Activated naive CD8-positive, alpha-beta T cell treated with anti-CD3 and anti-CD28 coated beads for 36 hours (primary cell): ENCODE data around the gene LRRC2. TPM values are rescaled to one million over a fixed set of nuclear protein-coding genes. Genes with fewer than 3 reads are reported as not detected.
A peak's percentile ranks its signal among the peaks of the same experiment; 100 is the strongest.

Experiments
- DNase-seq: peaks from one replicate; pipeline ENCODE4 v3.0.0; 2021
- H3K27ac Mint-ChIP-seq: one replicate; pipeline ENCODE4 v1.8.0; 2022; ENCODE audit warnings: mild to moderate bottlenecking, moderate library complexity, mixed read lengths
- H3K27me3 Mint-ChIP-seq: one replicate; pipeline ENCODE4 v1.8.0; 2022; ENCODE audit warnings: mild to moderate bottlenecking, mixed read lengths
- H3K36me3 Mint-ChIP-seq: one replicate; pipeline ENCODE4 v1.8.0; 2021; ENCODE audit warnings: mild to moderate bottlenecking, mixed read lengths
- H3K4me1 Mint-ChIP-seq: one replicate; pipeline ENCODE4 v1.8.0; 2021; ENCODE audit warnings: mixed read lengths
- H3K4me3 Mint-ChIP-seq: one replicate; pipeline ENCODE4 v1.8.0; 2022; ENCODE audit warnings: mild to moderate bottlenecking, moderate library complexity, mixed read lengths
- H3K9me3 Mint-ChIP-seq: one replicate; pipeline ENCODE4 v1.8.0; 2022; ENCODE audit warnings: mixed read lengths
- total RNA-seq, 2 experiments: library from RNA; stranded (reverse); gene quantifications; one replicate each; pipeline ENCODE4 v1.2.3, GENCODE V29; 2021

The LRRC2 gene
- total RNA-seq, 2 experiments from 2014 or later, result not detected

DNA sequence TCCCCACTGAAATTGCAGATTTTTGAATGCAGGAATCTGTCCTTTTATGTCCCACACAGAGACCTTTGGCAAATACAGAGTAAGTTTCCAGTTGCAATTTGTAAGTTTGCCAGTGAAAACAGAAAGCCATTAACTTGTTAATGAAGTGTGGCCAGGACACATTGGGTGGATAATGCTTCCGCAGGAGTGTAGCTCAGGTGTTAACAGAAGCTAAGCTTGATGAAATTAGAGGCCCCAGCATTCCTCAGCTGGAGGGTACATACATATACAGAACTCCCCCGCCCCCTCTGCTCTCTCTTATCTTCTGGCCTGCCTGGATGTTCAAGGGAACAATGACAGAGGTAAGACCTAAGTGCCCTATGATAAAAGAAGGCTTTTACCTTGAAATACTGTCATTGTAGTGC is 8.1 kb upstream of the LRRC2 start:
- Mint-ChIP-seq H3K27ac (no peak overlapping the region), H3K36me3 (no peaks in the 10 kb centered on the region), H3K4me3 (no peak overlapping the region), H3K4me1 (peaks cover 5% of the 10 kb centered on the region), H3K9me3 (no peaks in the 10 kb centered on the region), H3K27me3 (peaks cover 13% of the 10 kb centered on the region)
- no peak for DNase-seq

DNA sequence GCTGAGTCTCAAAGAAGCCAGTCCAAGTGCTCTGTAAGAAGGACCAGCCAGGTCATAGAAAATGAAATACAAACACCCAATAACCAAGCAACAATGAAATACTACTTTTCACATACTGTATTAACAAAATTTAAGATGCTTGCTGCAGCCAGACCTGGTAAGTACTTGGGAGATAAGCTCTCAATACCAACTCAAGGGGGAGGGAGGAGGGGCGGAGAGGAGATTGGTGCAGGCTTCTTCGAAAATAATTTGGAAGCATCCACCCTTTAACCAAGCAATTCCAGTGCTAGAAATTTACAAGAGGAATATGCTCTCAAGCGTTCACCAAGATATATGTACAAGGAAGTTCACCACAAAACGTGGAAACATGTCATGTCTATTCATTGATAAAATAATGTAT is 7.6 kb upstream of the LRRC2 start:
- no peaks in the 10 kb centered on the region for H3K9me3 Mint-ChIP-seq

DNA sequence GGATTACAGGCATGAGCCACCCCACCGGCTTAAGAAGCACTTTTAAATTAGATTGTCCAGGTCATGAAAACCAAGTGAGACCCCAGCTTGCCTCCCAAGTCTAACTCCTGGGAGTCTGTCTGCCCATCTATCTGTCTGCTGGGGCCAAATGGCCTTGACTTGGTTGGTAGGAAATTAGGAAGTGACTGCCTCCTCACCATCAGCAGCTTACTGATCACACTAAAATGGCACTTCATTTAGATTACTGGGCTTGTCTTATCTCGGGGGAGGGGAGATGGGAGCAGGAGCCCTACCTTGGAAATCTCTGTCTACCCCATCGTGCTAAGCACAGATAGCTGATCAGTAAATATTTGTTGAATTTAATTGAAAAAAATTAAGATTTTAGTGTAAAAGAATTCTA is 5.6 kb upstream of the LRRC2 start:
- no peaks in the 10 kb centered on the region for H3K9me3 Mint-ChIP-seq
- no peaks in the 10 kb centered on the region for H3K4me1 Mint-ChIP-seq
- DNase-seq, result no peak
- H3K36me3 Mint-ChIP-seq, result no peaks in the 10 kb centered on the region
- no peak overlapping the region for H3K27ac Mint-ChIP-seq
- no peak overlapping the region for H3K4me3 Mint-ChIP-seq
- H3K27me3 Mint-ChIP-seq, result peaks cover 19% of the 10 kb centered on the region

More for the DNA sequence above, 7.6 kb upstream of the LRRC2 start:
- Mint-ChIP-seq H3K36me3 (no peaks in the 10 kb centered on the region), H3K4me1 (no peaks in the 10 kb centered on the region), H3K27me3 (peaks cover 13% of the 10 kb centered on the region), H3K4me3 (no peak overlapping the region), H3K27ac (no peak overlapping the region)
- DNase-seq, result no peak

DNA sequence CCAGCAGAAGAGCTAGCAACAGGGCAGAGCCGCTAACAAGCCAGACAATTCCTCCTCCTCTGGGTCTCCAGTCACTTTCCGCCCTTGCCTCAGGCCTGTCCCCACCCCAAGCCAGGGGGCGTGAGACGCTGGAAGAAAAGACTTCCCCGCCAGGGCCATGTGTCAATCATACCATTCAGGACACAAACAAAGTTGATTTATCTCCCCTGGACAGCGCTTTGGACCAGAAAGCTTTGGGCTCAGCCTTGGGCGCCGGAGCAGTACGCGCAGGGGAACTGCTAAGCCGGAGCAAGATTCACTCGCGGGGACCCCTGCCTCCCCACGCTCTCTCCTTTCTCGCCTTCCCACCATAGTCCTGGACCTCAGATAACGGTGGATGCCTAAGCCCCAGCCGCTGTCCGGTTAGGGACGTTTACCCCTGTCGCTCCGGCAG is 479 bp downstream of the LRRC2 start:
- H3K4me1 Mint-ChIP-seq, result peaks cover 10% of the 10 kb centered on the region
- no peak overlapping the region for H3K27ac Mint-ChIP-seq
- peaks cover 39% of the 10 kb centered on the region for H3K27me3 Mint-ChIP-seq
- H3K36me3 Mint-ChIP-seq, result no peaks in the 10 kb centered on the region
- H3K9me3 Mint-ChIP-seq, result no peaks in the 10 kb centered on the region
- peak overlapping the region; percentile 49 for H3K4me3 Mint-ChIP-seq
- DNase-seq, result no peak

DNA sequence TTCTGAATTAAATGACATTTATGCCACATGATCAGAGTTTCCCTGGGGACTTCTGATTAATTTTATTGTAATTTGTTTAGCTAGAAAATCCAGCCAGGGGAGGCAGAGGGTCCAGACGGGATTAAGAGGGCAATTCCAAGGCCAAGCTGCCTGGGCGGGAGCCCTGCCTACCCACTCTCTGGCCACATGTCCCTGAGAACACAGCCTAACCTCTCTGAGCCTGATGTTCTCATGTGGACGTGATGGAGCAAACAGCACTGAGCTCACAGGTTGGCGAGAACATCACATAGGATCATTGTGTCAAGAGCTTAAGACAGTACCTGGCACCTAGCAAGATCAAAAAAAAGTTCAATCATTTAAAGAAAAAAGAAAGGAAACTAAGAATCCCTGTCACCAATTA is 1.0 kb downstream of the LRRC2 start:
- Mint-ChIP-seq H3K4me1 (peaks cover 10% of the 10 kb centered on the region), H3K27ac (no peak overlapping the region), H3K4me3 (peak overlapping the region; percentile 49), H3K27me3 (peaks cover 39% of the 10 kb centered on the region), H3K9me3 (no peaks in the 10 kb centered on the region), H3K36me3 (no peaks in the 10 kb centered on the region)
- DNase-seq, result no peak

DNA sequence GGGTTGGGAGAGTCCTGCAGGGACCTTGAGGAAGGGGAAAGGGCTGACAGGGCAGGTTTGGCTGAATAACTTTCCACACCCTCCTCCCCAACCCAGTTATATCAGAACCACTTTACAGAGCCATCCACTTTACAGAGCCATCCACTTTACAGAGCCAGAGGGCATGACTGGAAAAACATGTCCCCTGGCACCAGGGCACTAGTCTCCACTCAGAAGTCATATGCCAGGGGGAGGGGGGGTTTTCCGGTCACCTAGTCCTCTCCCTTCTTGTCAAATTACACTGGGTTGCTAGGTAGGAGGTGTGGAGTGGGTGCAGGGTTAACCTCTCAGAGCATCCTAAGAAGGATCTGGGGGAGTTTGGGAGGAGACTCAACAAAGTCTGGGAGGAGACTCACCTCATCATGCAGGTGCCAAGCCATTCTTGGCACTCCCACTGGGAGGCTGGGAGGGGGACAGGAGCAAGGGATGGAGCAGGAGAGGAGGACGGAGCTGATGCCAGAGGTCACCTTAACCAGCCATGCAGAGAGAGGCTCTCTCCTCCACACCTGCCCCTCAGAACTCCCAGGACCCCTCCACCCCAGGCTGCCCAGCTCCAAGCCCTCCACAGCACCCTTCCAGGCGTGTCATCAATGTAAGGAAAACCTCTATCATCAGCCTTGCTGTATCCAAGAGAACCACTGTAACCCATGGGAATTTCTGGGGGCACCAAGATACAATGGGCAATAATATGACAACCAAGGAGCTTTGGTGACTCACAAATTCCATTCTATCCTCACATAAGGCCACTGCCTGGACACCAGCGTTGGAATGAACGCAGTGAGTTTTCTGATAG is 1.7 kb downstream of the LRRC2 start:
- H3K27ac Mint-ChIP-seq, result no peak overlapping the region
- H3K4me1 Mint-ChIP-seq, result peaks cover 10% of the 10 kb centered on the region
- no peak overlapping the region for H3K4me3 Mint-ChIP-seq
- DNase-seq, result no peak
- peaks cover 39% of the 10 kb centered on the region for H3K27me3 Mint-ChIP-seq
- H3K9me3 Mint-ChIP-seq, result no peaks in the 10 kb centered on the region
- H3K36me3 Mint-ChIP-seq, result no peaks in the 10 kb centered on the region

DNA sequence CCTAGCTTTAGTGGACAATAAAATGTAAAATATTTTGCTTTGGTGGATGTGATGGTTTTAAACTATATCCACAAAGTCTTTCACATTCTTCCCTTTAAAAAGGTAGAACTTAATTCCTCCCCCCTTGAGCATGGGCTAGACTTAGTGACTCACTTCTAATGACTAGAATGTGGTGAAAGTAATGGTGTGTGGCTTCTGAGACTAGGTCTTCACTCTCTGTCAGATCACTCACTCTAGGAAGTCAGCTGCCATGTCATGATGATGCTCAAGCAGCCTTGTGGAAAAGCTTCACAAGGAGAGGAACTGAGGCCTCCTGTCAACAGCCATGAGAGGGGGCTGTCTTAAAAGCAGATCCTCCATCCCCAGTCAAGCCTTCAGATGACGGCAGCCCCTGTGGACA is 4.2 kb downstream of the LRRC2 start:
- Mint-ChIP-seq H3K36me3 (no peaks in the 10 kb centered on the region), H3K9me3 (no peaks in the 10 kb centered on the region), H3K27me3 (peaks cover 43% of the 10 kb centered on the region)

DNA sequence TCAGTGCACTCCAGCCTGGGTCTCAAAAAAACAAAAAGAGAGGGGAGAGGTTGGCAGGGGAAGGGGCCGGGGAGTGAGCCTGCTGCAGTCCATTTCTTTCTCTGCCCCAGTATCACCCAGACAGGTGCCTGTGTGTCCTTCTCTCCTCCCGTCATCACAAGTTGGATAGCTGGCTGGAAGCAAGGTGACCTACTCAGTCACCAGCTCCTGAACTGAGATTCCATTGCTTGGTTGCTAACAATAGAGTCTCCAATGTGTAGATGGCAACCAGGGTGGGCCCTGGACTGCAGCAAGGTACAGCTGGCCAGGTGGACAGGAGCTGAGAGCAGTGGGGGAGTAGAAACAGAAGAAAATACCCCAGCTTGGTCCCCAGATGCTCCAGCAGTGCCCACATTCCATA is 4.6 kb downstream of the LRRC2 start:
- H3K27ac Mint-ChIP-seq, result no peak overlapping the region
- DNase-seq, result no peak
- H3K36me3 Mint-ChIP-seq, result no peaks in the 10 kb centered on the region
- peaks cover 21% of the 10 kb centered on the region for H3K4me1 Mint-ChIP-seq
- H3K4me3 Mint-ChIP-seq, result no peak overlapping the region
- H3K9me3 Mint-ChIP-seq, result no peaks in the 10 kb centered on the region
- peaks cover 41% of the 10 kb centered on the region for H3K27me3 Mint-ChIP-seq

More for the DNA sequence above, 4.2 kb downstream of the LRRC2 start:
- H3K4me3 Mint-ChIP-seq, result no peak overlapping the region
- H3K4me1 Mint-ChIP-seq, result peaks cover 21% of the 10 kb centered on the region
- no peak for DNase-seq
- no peak overlapping the region for H3K27ac Mint-ChIP-seq

DNA sequence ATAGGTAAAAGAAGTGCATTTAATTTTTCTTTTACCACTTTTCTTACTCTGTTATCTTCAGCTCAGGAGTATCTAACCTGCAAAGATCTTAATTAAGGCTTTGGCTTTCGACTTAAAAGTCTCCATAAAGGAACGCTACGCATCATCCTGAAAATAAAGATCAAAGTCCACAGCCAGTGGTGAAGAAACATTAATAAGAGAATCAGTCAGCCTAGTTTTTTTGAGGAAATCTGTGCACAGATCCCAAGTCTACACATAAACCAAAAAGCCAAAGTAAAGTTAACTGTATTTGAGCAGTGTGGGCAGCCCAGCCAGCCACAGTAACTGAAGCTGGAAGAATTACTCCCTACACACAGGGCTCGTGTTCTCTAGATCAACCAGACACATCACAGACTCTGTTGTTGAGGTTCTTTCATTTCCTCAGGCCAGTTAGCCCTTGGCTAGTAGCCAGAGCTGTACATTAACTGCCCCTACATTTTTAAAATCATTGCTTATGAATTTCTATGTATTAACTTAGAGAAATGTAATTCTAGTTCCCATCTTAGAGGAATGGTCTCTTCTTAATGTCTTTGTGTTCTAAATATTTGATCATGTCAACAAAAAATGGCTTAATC is 6.9 kb downstream of the LRRC2 start:
- Mint-ChIP-seq H3K27me3 (peaks cover 18% of the 10 kb centered on the region), H3K9me3 (no peaks in the 10 kb centered on the region), H3K27ac (no peak overlapping the region), H3K36me3 (no peaks in the 10 kb centered on the region), H3K4me1 (peaks cover 11% of the 10 kb centered on the region), H3K4me3 (no peak overlapping the region)
- DNase-seq, result no peak

DNA sequence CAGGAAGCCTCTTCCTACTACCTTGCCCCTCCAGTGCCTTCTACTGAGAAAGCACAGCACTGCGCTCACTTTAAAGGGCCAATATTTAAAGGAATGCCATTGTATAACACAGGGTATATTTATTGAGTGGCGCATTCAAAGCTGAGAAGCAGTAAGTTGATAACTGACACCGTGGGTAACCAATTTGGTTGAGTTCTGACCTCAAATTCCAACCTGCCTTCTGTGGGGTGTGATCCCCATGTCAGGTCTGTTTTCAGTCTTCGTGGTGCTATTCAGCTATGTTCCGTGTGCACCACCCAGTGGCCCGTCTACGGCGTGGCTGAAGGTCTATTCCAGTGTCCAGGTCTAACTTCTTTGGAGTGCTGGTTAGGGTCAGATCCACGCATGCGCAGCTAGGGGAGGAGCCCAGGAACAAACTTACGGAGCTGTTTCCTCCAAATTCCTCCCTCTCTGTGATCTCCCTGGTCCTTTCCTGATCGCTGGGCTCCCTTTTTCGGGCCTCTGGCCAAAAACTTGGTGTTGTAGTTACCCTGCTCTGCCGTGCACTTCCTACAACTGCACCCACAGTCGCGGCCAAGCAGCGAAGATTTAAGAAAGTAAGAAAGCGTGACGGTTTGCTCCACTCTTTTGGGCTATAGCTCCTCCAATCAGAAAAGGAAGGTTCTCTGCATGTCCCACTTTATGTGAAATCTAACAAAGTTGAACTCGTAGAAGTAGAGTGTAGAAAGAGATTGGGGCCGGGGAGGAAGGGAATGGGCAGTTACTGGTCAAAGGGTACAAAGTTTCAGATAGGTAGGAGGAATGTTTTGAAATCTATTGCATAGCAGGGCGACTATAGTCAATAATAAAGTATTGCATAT is 7.7 kb downstream of the LRRC2 start:
- peaks cover 11% of the 10 kb centered on the region for H3K4me1 Mint-ChIP-seq
- peaks cover 15% of the 10 kb centered on the region for H3K27me3 Mint-ChIP-seq
- no peak overlapping the region for H3K27ac Mint-ChIP-seq
- peak overlapping the region; percentile 80 for H3K4me3 Mint-ChIP-seq
- DNase-seq, result peak; percentile 68
- H3K9me3 Mint-ChIP-seq, result no peaks in the 10 kb centered on the region
- no peaks in the 10 kb centered on the region for H3K36me3 Mint-ChIP-seq

DNA sequence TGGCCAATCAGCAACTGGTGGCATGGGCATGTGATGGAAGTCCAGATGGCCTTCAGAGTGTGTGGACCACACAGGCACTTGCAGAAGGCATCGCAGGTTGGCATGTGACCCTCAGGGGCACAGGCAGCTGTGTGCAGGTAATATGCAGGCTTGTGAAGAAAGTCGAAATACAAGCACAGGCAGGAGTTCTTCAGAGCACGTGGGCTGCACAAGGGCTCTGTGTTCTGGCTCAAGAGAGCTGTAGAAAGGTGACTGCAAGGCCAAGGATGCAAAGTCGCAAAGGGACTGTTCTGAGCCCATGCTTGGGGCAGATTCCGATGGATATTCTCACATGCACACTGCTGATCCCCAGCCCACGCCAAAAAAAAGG is 8.3 kb downstream of the LRRC2 start:
- no peak overlapping the region for H3K4me3 Mint-ChIP-seq
- H3K27ac Mint-ChIP-seq, result no peak overlapping the region
- peaks cover 11% of the 10 kb centered on the region for H3K4me1 Mint-ChIP-seq
- no peaks in the 10 kb centered on the region for H3K9me3 Mint-ChIP-seq
- no peaks in the 10 kb centered on the region for H3K36me3 Mint-ChIP-seq
- peaks cover 11% of the 10 kb centered on the region for H3K27me3 Mint-ChIP-seq
- no peak for DNase-seq

DNA sequence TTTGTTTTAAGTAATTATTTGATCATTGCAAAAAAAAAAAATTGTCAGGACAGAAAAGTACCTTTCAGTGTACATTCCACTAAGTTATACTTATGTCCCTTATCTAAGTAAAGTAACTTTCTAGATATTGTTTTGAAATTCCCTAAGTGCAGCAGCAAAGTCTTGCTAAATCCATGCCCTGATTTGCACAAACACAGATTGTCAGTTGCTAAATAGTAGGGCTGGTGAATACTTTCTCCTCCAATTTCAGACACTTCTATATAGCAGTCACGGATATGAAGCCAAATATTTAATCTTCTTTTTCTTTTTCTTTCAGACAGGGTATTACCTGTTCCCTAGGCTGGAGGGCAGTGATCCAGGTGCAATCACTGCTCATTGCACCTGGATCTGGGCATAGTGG is 12.9 kb downstream of the LRRC2 start:
- Mint-ChIP-seq H3K36me3 (peaks cover 2% of the 10 kb centered on the region), H3K9me3 (no peaks in the 10 kb centered on the region), H3K27me3 (peaks cover 1% of the 10 kb centered on the region), H3K4me3 (no peak overlapping the region), H3K4me1 (peaks cover 10% of the 10 kb centered on the region), H3K27ac (no peak overlapping the region)
- DNase-seq, result no peak

DNA sequence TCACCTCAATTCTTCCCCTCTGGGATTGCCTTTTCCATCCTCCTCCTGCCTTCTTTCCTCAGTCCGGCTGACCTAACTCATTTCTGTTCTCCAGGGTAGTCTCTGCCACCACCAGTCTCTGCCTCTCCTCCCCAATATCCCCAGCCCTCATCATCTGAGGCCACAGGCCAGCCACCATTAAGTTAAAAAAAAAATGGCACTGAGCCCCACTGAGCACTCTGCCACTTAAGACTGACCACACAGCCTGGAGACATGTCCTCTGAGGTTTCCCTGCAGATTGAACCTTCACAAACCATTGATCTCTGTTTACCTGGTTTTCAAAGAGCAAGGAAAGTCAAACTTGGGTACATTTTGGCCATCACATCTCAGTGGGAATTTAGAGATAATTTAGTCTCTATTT is 13.6 kb downstream of the LRRC2 start:
- Mint-ChIP-seq H3K36me3 (peaks cover 2% of the 10 kb centered on the region), H3K27me3 (no peaks in the 10 kb centered on the region), H3K4me1 (peaks cover 9% of the 10 kb centered on the region), H3K9me3 (no peaks in the 10 kb centered on the region), H3K27ac (no peak overlapping the region), H3K4me3 (no peak overlapping the region)
- DNase-seq, result no peak

DNA sequence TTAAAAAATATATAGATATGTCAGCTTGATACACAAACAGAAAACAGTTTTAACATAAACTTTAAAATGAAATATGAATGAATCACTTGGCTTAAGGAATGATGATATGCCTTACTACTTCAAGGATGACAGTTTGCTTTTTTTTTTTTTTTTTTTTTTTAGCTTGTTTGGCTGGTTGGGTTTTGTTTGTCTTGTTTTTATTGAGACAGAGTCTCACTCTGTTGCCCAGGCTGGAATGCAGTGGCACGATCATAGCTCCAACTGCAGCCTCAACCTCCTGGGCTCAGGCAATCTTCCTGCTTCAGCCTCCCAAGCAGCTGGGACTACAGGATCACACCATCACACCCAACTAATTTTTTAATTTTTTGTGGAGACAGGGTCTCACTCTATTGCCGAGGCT is 14.5 kb downstream of the LRRC2 start:
- no peak for DNase-seq
- Mint-ChIP-seq H3K4me3 (no peak overlapping the region), H3K27ac (no peak overlapping the region), H3K4me1 (peaks cover 9% of the 10 kb centered on the region), H3K9me3 (no peaks in the 10 kb centered on the region), H3K27me3 (no peaks in the 10 kb centered on the region), H3K36me3 (peaks cover 2% of the 10 kb centered on the region)

DNA sequence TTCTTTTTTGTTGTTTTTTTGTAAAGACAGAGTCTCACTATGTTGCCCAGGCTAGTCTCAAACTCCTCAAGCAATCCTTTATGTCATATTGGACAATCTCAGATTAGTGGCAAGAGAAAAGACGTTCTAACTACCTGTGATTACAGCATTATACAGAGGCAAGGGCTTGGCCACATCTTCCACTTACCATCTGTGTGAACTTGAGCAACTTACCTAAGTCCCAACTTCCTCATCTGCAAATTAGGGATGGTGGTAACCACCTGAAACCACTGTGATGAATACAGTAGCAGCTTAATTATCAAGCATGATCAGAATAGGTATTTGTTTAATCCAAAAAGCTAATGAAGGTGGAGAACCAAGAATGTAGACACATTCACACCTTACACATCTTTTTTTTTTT is 16.1 kb downstream of the LRRC2 start:
- peaks cover 13% of the 10 kb centered on the region for H3K4me1 Mint-ChIP-seq
- no peak overlapping the region for H3K4me3 Mint-ChIP-seq
- H3K9me3 Mint-ChIP-seq, result no peaks in the 10 kb centered on the region
- H3K27me3 Mint-ChIP-seq, result no peaks in the 10 kb centered on the region
- peaks cover 2% of the 10 kb centered on the region for H3K36me3 Mint-ChIP-seq
- no peak for DNase-seq
- no peak overlapping the region for H3K27ac Mint-ChIP-seq
